PC-9 (cell line): ENCODE data around the gene GALNT10. TPM values are rescaled to one million over a fixed set of nuclear protein-coding genes. Genes with fewer than 3 reads are reported as not detected.

Experiments used
- BruUV-seq: library from RNA; stranded (reverse); fragments of 400-500 nt; replicated peaks from 2 replicates; lab custom pipeline; 2021; lab: Mats Ljungman, UMichigan
- CTCF ChIA-PET: fragments of 300-600 bp; sonication (Branson Sonifier 250); formaldehyde crosslinking; loops from one replicate; lab custom pipeline; 2022; ENCODE audit warnings: antibody characterized with exemption; lab: Charles Lee
- POLR2A ChIA-PET: fragments of 300-600 bp; sonication (Branson Sonifier 250); formaldehyde crosslinking; loops from one replicate; lab custom pipeline; 2022; ENCODE audit warnings: antibody characterized with exemption; ENCODE audit not compliant: unreplicated experiment; lab: Charles Lee
- DNase-seq, 2 experiments: peaks; one replicate each; pipeline versions ENCODE4 v3.0.0 to v3.0.0-alpha.2; 2015 to 2022; ENCODE audit warnings: mixed read lengths in 1 of 2
- H2AFZ ChIP-seq: fragments of 200-600 bp; sonication (generic); 2 replicates; pipeline ENCODE4 v1.8.1; 2017; ENCODE audit warnings: antibody characterized with exemption
- H3F3A ChIP-seq: fragments of 200-600 bp; sonication (generic); 2 replicates; pipeline ENCODE4 v1.8.1; 2017; ENCODE audit warnings: antibody characterized with exemption, mild to moderate bottlenecking, low read depth; ENCODE audit not compliant: insufficient read depth
- H3K27ac ChIP-seq: fragments of 200-600 bp; sonication (generic); 2 replicates; pipeline ENCODE4 v1.6.1; 2016; ENCODE audit warnings: mixed run types
- H3K27me3 ChIP-seq: fragments of 200-600 bp; sonication (generic); 2 replicates; pipeline ENCODE4 v1.6.1; 2016; ENCODE audit warnings: low read depth, mixed run types; ENCODE audit not compliant: insufficient read depth
- H3K36me3 ChIP-seq: fragments of 200-600 bp; sonication (generic); 2 replicates; pipeline ENCODE4 v1.6.1; 2016; ENCODE audit warnings: low read depth, mixed run types
- H3K4me1 ChIP-seq: fragments of 200-600 bp; sonication (generic); replicated peaks from 2 replicates; pipeline ENCODE4 v1.6.1; 2016; ENCODE audit warnings: mixed run types; ENCODE audit not compliant: insufficient read depth
- H3K4me2 ChIP-seq: fragments of 200-600 bp; sonication (generic); 2 replicates; pipeline ENCODE4 v1.6.1; 2017; ENCODE audit warnings: mixed run types
- H3K4me3 ChIP-seq: fragments of 200-600 bp; sonication (generic); 2 replicates; pipeline ENCODE4 v1.6.1; 2016; ENCODE audit warnings: mixed run types
- H3K79me2 ChIP-seq: fragments of 200-600 bp; sonication (generic); 2 replicates; pipeline ENCODE4 v1.6.1; 2017; ENCODE audit warnings: low read depth, mixed run types
- H3K9me2 ChIP-seq: fragments of 200-600 bp; sonication (generic); 2 replicates; pipeline ENCODE4 v1.8.1; 2017; ENCODE audit warnings: mild to moderate bottlenecking; ENCODE audit not compliant: insufficient read depth
- H3K9me3 ChIP-seq: fragments of 200-600 bp; sonication (generic); 2 replicates; pipeline ENCODE4 v1.8.1; 2016; ENCODE audit warnings: low read depth; ENCODE audit not compliant: insufficient read depth
- H4K20me1 ChIP-seq: fragments of 200-600 bp; sonication (generic); 2 replicates; pipeline ENCODE4 v1.8.1; 2017; ENCODE audit not compliant: insufficient read depth
- EZH2 ChIP-seq: fragments of 200-600 bp; sonication (generic); IDR thresholded peaks from 2 replicates; pipeline ENCODE4 v1.8.0; 2017; ENCODE audit warnings: antibody characterized with exemption, low read depth
- intact Hi-C: fragments of 100-400 bp; cut with micrococcal nuclease; formaldehyde crosslinking; loops from one replicate; pipeline ENCODE4 v1.10.0; 2022; ENCODE audit not compliant: unreplicated experiment
- total RNA-seq: library from RNA; stranded (reverse); gene quantifications from 2 replicates; pipeline ENCODE4 v1.2.3, GENCODE V29; 2021
- TF ChIP-seq, protein P1 (sequence below): fragments of 200-600 bp; sonication (generic); conservative IDR thresholded peaks from 2 replicates; pipeline ENCODE4 v1.6.1; 2017; ENCODE audit warnings: mixed run types, antibody characterized with exemption, mild to moderate bottlenecking, moderate library complexity

The GALNT10 gene
- total RNA-seq, 1 experiment from 2014 or later = 101 TPM

DNA sequence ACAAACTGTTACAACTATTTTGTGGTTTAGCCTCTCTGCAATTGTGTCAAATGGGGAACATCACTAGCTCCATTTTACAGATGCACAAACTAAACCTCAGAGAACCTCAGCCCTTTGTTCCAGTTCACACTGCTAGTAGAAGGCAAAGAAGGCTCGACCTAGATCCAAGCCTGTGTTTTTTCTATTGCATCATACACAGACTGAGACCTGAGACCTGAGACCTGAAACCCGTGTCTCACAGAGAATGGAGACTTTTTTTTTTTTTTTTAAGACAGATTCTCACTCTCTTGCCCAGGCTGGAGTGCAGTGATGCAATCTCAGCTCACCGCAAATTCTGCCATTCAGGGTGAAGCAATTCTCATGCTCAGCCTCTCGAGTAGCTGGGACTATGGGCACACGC lies 120.8 kb downstream of the GALNT10 start:
- Histone ChIP-seq H3K9me3 (no peaks in the 10 kb centered on the region; the same call in 1 of the 2 replicates), H3K27ac (peak overlapping the region; percentile 60), H3K36me3 (0 out of 2 replicates have a peak, but pooled peaks cover 28% of the 10 kb centered on the region), H3K4me3 (no peak overlapping the region), H3K4me1 (peaks cover 71% of the 10 kb centered on the region), H4K20me1 (no peaks in the 10 kb centered on the region), H3K9me2 (no peaks in the 10 kb centered on the region), H3K4me2 (peak overlapping the region; percentile 37; the same call in 1 of the 2 replicates), H3F3A (peaks cover 51% of the 10 kb centered on the region), H3K79me2 (peaks cover 48% of the 10 kb centered on the region), H2AFZ (no peak overlapping the region), H3K27me3 (no peaks in the 10 kb centered on the region)
- DNase-seq = no peak
- intact Hi-C loops = no loop called here
- TF ChIP-seq, protein P1, sequence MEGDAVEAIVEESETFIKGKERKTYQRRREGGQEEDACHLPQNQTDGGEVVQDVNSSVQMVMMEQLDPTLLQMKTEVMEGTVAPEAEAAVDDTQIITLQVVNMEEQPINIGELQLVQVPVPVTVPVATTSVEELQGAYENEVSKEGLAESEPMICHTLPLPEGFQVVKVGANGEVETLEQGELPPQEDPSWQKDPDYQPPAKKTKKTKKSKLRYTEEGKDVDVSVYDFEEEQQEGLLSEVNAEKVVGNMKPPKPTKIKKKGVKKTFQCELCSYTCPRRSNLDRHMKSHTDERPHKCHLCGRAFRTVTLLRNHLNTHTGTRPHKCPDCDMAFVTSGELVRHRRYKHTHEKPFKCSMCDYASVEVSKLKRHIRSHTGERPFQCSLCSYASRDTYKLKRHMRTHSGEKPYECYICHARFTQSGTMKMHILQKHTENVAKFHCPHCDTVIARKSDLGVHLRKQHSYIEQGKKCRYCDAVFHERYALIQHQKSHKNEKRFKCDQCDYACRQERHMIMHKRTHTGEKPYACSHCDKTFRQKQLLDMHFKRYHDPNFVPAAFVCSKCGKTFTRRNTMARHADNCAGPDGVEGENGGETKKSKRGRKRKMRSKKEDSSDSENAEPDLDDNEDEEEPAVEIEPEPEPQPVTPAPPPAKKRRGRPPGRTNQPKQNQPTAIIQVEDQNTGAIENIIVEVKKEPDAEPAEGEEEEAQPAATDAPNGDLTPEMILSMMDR = no peak
- no peak for TF ChIP-seq EZH2
- no TSS peak for BruUV-seq
- POLR2A ChIA-PET = no interaction called here
- CTCF ChIA-PET = no interaction called here

DNA sequence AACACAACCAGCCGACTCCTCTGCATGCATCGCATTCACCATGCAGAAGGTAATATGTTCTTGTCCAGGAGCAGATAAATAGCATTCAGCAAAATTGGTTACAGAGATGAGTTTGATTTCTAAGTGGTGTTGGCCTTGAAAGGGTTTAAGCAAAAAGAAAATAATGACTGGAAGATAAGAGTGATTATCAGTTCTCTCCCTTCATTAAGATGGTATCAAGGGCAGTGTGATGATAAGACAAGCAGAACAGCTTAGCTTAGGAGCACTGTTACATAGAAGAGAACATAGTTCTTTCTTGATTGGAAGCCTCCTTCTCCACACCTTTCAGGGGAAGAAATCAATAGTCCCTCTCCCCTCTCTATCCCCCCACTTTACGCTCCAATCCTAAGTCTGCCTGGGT lies 121.5 kb downstream of the GALNT10 start:
- Histone ChIP-seq H3K4me3 (no peak overlapping the region), H3F3A (peaks cover 44% of the 10 kb centered on the region), H3K9me3 (no peaks in the 10 kb centered on the region; the same call in 1 of the 2 replicates), H3K9me2 (no peaks in the 10 kb centered on the region), H3K79me2 (peaks cover 48% of the 10 kb centered on the region), H2AFZ (no peak overlapping the region), H3K27ac (peak overlapping the region; percentile 62), H3K27me3 (no peaks in the 10 kb centered on the region), H3K36me3 (0 out of 2 replicates have a peak, but pooled peaks cover 23% of the 10 kb centered on the region), H3K4me2 (peak overlapping the region; percentile 37), H3K4me1 (peaks cover 64% of the 10 kb centered on the region), H4K20me1 (no peaks in the 10 kb centered on the region)
- BruUV-seq = no TSS peak
- intact Hi-C loops = loop anchor here (1.0 kb wide), 1 partner anchor 101 kb away; no protein-coding TSS in a partner anchor
- CTCF ChIA-PET = no interaction called here
- POLR2A ChIA-PET = no interaction called here
- no peak for DNase-seq
- no peak for TF ChIP-seq EZH2
- TF ChIP-seq, protein P1 = no peak

DNA sequence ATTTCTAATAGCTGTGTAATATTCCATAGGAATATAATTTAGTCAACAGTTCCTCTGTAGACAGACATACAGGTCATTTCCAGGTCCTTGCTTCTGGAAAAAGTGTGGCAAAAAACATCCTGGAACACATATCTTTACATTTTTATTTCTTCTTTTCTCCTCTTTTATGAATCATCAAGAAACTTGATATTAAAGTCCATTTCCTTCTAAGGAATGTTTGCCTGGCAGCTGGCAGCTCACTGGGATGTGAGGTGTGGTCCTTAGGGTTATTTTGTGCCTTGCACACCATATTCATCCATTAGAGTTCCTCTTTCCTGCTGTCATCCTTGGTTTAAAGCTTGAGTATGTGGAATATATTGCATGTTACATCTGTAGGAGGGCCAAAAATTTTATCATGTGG lies 122.0 kb downstream of the GALNT10 start:
- no peaks in the 10 kb centered on the region for H4K20me1 ChIP-seq
- no TSS peak for BruUV-seq
- H3K9me2 ChIP-seq = no peaks in the 10 kb centered on the region
- peaks cover 48% of the 10 kb centered on the region for H3K79me2 ChIP-seq
- intact Hi-C loops = loop anchor here (1.0 kb wide), 1 partner anchor 101 kb away; no protein-coding TSS in a partner anchor
- H3K4me2 ChIP-seq = peak overlapping the region; percentile 37
- H3K27me3 ChIP-seq = no peaks in the 10 kb centered on the region
- H3K4me1 ChIP-seq = peaks cover 59% of the 10 kb centered on the region
- ChIA-PET POLR2A (interaction anchor here (0.7 kb wide), 1 partner anchor 209 kb away, joined by 3 read pairs; no protein-coding TSS in a partner anchor), CTCF (interaction anchor here (0.7 kb wide), 1 partner anchor 120 kb away, joined by 4 read pairs; no protein-coding TSS in a partner anchor)
- H3K9me3 ChIP-seq = no peaks in the 10 kb centered on the region; the same call in 1 of the 2 replicates
- no peak overlapping the region for H3K4me3 ChIP-seq
- no peak overlapping the region for H2AFZ ChIP-seq
- H3K27ac ChIP-seq = peak overlapping the region; percentile 62
- peaks cover 39% of the 10 kb centered on the region for H3F3A ChIP-seq
- peak; percentile 25 to 59 for DNase-seq
- H3K36me3 ChIP-seq = 0 out of 2 replicates have a peak, but pooled peaks cover 23% of the 10 kb centered on the region
- TF ChIP-seq EZH2 = no peak
- TF ChIP-seq, protein P1 = no peak
